Activated B cell treated with CpG ODN at 0.5 μM for 24 hours (primary cell): Measurements from ENCODE around the gene CAMSAP1. TPM values are rescaled to one million over a fixed set of nuclear protein-coding genes. Genes with fewer than 3 reads are reported as not detected.

Experiments used
- ATAC-seq: fragments of 200-7000 bp; cut with Tn5 transposase; one replicate; pipeline ENCODE4 v1.10.0; 2021; ENCODE audit warnings: low read depth, mild to moderate bottlenecking, moderate library complexity
- CTCF ChIA-PET: fragments of 350-600 bp; sonication (Branson Sonifier 250); formaldehyde crosslinking; loops from one replicate; lab custom pipeline; 2021; ENCODE audit warnings: antibody characterized with exemption; lab: Charles Lee
- POLR2A ChIA-PET: fragments of 350-600 bp; sonication (Branson Sonifier 250); formaldehyde crosslinking; loops from one replicate; lab custom pipeline; 2021; ENCODE audit warnings: antibody characterized with exemption; lab: Charles Lee
- DNase-seq: peaks from one replicate; pipeline ENCODE4 v3.0.0; 2022
- H3K27ac Mint-ChIP-seq: one replicate; pipeline ENCODE4 v1.8.0; 2020; ENCODE audit warnings: mixed read lengths
- H3K27me3 Mint-ChIP-seq: one replicate; pipeline ENCODE4 v1.8.0; 2021; ENCODE audit warnings: mixed read lengths
- H3K36me3 Mint-ChIP-seq: one replicate; pipeline ENCODE4 v1.8.0; 2021; ENCODE audit warnings: low read depth, mixed read lengths
- H3K4me1 Mint-ChIP-seq: one replicate; pipeline ENCODE4 v1.8.0; 2021; ENCODE audit warnings: mixed read lengths
- H3K4me3 Mint-ChIP-seq: one replicate; pipeline ENCODE4 v1.8.0; 2020; ENCODE audit warnings: mild to moderate bottlenecking, mixed read lengths
- H3K9me3 Mint-ChIP-seq: one replicate; pipeline ENCODE4 v1.8.0; 2020; ENCODE audit warnings: mixed read lengths
- intact Hi-C: fragments of 100-400 bp; cut with micrococcal nuclease; formaldehyde crosslinking; loops from one replicate; pipeline ENCODE4 v1.15.1; 2024
- total RNA-seq: library from RNA; stranded (reverse); gene quantifications from 2 replicates; pipeline ENCODE4 v1.2.3, GENCODE V29; 2022
- TF ChIP-seq, protein P1 (sequence below): fragments of 200-600 bp; IDR thresholded peaks from one replicate; pipeline ENCODE4 v1.8.0; 2022; ENCODE audit warnings: antibody characterized with exemption, mild to moderate bottlenecking

Gene CAMSAP1
- total RNA-seq, 1 donor from 2014 or later = 16.9 TPM

DNA sequence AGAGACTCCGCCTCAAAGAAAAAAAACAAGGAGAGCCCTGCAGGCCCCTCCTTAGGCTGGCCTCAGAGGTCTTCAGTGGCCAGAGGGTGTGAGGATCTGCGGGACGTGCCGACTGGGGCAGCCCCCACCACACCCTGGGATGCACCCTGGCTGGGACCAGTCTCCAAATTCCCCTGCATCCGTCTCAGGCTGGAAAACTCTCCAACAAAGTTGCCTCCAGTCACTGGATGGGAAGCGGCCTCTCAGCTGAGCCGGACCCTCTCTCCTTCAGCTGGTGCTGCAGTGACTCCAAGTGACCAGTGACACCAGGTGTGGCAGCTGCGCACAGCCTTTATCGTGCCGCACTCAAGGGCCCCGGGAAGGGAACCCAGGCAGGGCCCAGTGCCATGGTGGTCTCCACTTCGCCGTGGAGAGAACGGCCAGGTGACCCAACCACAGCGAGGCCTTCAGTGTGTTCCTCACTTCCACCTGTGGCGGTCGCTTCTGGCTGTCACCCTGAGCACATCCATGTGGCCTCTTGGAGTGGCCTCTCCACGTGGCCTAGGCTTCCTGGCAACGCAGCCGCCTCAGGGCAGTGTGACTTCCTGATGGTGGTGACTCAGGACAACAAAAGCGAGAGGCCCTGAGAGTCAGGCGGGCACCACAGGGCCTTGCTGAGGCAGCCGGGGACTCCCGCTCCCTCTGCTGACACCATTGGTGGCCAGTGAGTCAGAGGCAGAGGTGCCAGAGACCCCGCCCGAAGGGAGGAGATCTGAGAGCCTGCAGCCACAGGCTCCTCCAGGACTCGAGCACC, 19.3 kb upstream of the CAMSAP1 start:
- Mint-ChIP-seq H3K36me3 (peaks cover 18% of the 10 kb centered on the region), H3K27me3 (no peaks in the 10 kb centered on the region), H3K27ac (no peak overlapping the region), H3K9me3 (no peaks in the 10 kb centered on the region), H3K4me3 (no peak overlapping the region), H3K4me1 (no peaks in the 10 kb centered on the region)
- TF ChIP-seq, protein P1, sequence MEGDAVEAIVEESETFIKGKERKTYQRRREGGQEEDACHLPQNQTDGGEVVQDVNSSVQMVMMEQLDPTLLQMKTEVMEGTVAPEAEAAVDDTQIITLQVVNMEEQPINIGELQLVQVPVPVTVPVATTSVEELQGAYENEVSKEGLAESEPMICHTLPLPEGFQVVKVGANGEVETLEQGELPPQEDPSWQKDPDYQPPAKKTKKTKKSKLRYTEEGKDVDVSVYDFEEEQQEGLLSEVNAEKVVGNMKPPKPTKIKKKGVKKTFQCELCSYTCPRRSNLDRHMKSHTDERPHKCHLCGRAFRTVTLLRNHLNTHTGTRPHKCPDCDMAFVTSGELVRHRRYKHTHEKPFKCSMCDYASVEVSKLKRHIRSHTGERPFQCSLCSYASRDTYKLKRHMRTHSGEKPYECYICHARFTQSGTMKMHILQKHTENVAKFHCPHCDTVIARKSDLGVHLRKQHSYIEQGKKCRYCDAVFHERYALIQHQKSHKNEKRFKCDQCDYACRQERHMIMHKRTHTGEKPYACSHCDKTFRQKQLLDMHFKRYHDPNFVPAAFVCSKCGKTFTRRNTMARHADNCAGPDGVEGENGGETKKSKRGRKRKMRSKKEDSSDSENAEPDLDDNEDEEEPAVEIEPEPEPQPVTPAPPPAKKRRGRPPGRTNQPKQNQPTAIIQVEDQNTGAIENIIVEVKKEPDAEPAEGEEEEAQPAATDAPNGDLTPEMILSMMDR = no peak
- ChIA-PET CTCF (no interaction called here), POLR2A (no interaction called here)
- intact Hi-C loops = no loop called here
- DNase-seq (no peak), ATAC-seq (peak; percentile 62)

DNA sequence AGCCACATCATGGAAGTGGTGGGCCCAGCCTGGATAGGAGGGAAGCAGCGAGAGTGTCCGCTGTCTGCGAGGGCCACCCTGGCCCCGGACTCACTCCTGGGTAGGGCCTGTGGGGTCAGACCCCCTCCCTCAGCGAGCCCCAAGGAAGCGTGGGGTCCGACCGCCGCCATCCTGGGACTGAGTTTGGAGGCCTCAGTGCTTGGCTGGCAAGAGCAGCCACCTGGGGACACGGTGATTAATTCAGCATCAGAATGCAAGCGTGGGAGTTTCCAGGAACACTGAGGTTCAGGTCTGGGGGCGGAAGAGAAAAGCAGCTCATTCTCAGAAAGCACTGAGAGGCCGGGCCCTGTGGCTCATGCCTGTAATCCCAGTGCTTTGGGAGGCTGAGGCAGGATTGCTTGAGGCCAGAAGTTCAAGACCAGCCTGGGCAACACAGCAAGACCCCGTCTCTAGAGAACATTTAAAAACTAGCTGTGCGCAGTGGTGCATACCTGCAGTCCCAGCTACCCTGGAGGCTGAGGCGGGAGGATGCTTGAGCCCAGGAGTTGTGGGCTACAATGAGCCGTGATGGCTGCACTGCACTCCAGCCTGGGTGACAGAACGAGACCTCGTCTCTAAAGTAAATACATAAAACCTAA, 18.3 kb upstream of the CAMSAP1 start:
- Mint-ChIP-seq H3K4me1 (no peaks in the 10 kb centered on the region), H3K9me3 (no peaks in the 10 kb centered on the region), H3K27me3 (no peaks in the 10 kb centered on the region), H3K27ac (no peak overlapping the region), H3K4me3 (no peak overlapping the region), H3K36me3 (peaks cover 9% of the 10 kb centered on the region)
- no peak for ATAC-seq
- ChIA-PET POLR2A (interaction anchor here (0.7 kb wide), 1 partner anchor 22 kb away, joined by 3 read pairs; no protein-coding TSS in a partner anchor), CTCF (no interaction called here)
- intact Hi-C loops = no loop called here
- TF ChIP-seq, protein P1 = no peak
- no peak for DNase-seq

DNA sequence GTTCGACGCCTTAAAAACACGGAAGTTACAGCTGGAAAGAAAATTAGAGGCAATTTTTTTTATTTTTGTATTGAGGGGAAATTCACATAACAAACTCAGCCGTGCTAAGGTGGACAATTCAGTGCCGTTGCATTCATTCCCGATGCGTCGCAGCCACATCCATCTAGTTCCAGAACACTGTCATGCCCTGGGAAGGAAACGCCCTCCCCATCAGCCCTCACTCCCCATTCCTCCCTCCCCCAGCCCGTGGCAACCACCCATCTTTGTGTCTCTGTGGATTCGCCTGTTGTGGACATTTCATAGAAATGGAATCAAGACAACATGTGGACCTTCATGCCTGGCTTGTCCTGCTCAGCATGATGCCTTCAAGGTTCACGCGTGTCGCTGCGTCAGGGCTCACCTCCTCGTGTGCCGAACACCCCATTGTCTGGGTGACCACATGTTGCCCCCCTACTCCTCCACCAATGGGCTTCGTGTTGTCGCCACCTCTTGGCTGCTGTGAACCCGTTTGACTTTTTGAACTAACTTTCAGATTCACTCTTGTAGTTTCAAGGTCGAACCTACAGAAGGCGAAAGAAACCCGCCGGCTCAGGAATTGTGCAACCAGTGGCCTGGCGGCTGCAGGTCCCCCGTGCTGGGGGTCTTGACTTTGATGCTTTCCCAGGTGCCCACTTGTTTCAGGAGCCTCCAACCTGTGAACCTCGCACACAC, 17.4 kb upstream of the CAMSAP1 start:
- ChIA-PET POLR2A (interaction anchor here (0.7 kb wide), 1 partner anchor 23 kb away, joined by 3 read pairs; no protein-coding TSS in a partner anchor), CTCF (interaction anchor here (1.0 kb wide), 1 partner anchor 197 kb away, joined by 3 read pairs; no protein-coding TSS in a partner anchor)
- Mint-ChIP-seq H3K4me3 (no peak overlapping the region), H3K9me3 (no peaks in the 10 kb centered on the region), H3K27ac (no peak overlapping the region), H3K4me1 (no peaks in the 10 kb centered on the region), H3K36me3 (peaks cover 9% of the 10 kb centered on the region), H3K27me3 (no peaks in the 10 kb centered on the region)
- intact Hi-C loops = no loop called here
- ATAC-seq (no peak), DNase-seq (no peak)
- TF ChIP-seq, protein P1 = no peak

DNA sequence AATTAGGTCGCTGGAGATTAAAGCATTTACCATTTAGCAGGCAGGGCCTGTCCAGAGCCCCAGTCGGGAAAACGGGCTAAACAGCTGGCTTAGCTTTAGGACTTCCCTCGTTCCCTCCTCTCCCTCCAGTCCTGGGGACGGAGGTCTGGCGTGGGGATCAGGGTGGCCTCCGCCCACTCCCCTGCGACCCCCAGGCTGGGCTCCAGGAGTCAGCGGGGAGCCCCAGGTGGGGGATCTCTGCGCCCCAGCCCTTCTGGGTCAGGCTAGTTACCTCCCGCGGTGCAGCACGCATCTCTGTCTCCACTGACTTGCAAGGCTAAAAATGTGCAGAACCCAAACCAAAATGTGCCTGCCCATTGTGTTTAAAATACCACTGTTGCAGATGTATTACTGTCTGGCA, 16.2 kb upstream of the CAMSAP1 start:
- no peaks in the 10 kb centered on the region for H3K27me3 Mint-ChIP-seq
- intact Hi-C loops = no loop called here
- H3K4me3 Mint-ChIP-seq = no peak overlapping the region
- no peaks in the 10 kb centered on the region for H3K4me1 Mint-ChIP-seq
- ATAC-seq = no peak
- H3K36me3 Mint-ChIP-seq = peaks cover 9% of the 10 kb centered on the region
- ChIA-PET POLR2A (interaction anchor here (1.1 kb wide), 1 partner anchor 11 kb away, joined by 3 read pairs; no protein-coding TSS in a partner anchor), CTCF (no interaction called here)
- H3K9me3 Mint-ChIP-seq = peaks cover 7% of the 10 kb centered on the region
- no peak overlapping the region for H3K27ac Mint-ChIP-seq
- TF ChIP-seq, protein P1 = no peak
- DNase-seq = no peak
